HAP-1 (cell line): ENCODE results near the gene ATOX1.
"Not testable (repeated sequence)": the region's sequence is repeated elsewhere in the genome, so short reads cannot be mapped to it uniquely, and the experiment has no call there.

ENCODE experiments used
- DNase-seq, 2 experiments: peaks; one replicate each; pipeline ENCODE4 v3.0.0-alpha.2; 2016 to 2020; ENCODE audit warnings: low spot score in 2 of 2
- H3K27me3 ChIP-seq: fragments of 250-450 bp; sonication (Bioruptor Pico); 2 replicates; pipeline ENCODE4 v1.5.1; 2020; ENCODE audit warnings: low read depth, mild to moderate bottlenecking, moderate library complexity
- H3K36me3 ChIP-seq: fragments of 250-450 bp; sonication (Bioruptor Pico); replicated peaks from 2 replicates; pipeline ENCODE4 v1.5.1; 2020; ENCODE audit warnings: mild to moderate bottlenecking
- H3K4me1 ChIP-seq: fragments of 250-450 bp; sonication (Bioruptor Pico); 2 replicates; pipeline ENCODE4 v1.5.1; 2020; ENCODE audit warnings: mild to moderate bottlenecking
- H3K4me3 ChIP-seq: fragments of 250-450 bp; sonication (Bioruptor Pico); 2 replicates; pipeline ENCODE4 v1.5.1; 2020; ENCODE audit warnings: mild to moderate bottlenecking, moderate library complexity
- H3K9me3 ChIP-seq: fragments of 250-450 bp; sonication (Bioruptor Pico); 2 replicates; pipeline ENCODE4 v1.5.1; 2020; ENCODE audit warnings: mild to moderate bottlenecking, moderate library complexity
- in situ Hi-C: fragments of 300-500 bp; cut with MboI; formaldehyde crosslinking; loops from 3 replicates; pipeline ENCODE4 v1.14.3; 2020; ENCODE audit warnings: low sequenced_read_pairs, inconsistent platforms, mixed read lengths

ATOX1 gene

GRCh38 chr5:151717416-151717815, 41.0 kb downstream of the ATOX1 start:
- DNase-seq, result no peak
- Histone ChIP-seq H3K4me3 (no peak overlapping the region), H3K9me3 (no peaks in the 10 kb centered on the region), H3K27me3 (no peaks in the 10 kb centered on the region), H3K36me3 (no peaks in the 10 kb centered on the region), H3K4me1 (no peaks in the 10 kb centered on the region)
- in situ Hi-C loops, result no loop called here

- in situ Hi-C loops, result no loop called here
- H3K9me3 ChIP-seq, result no peaks in the 10 kb centered on the region
- H3K27me3 ChIP-seq, result no peaks in the 10 kb centered on the region
Observed at GRCh38 chr5:151709109-151709735, 49.2 kb downstream of the ATOX1 start.

GRCh38 chr5:151708126-151708525, 50.3 kb downstream of the ATOX1 start:
- Histone ChIP-seq H3K4me3 (no peak overlapping the region), H3K36me3 (no peaks in the 10 kb centered on the region), H3K4me1 (peaks cover 8% of the 10 kb centered on the region), H3K27me3 (no peaks in the 10 kb centered on the region), H3K9me3 (no peaks in the 10 kb centered on the region)
- in situ Hi-C loops, result no loop called here
- no peak for DNase-seq

More at GRCh38 chr5:151709109-151709735, 49.2 kb downstream of the ATOX1 start:
- Histone ChIP-seq H3K4me1 (no peaks in the 10 kb centered on the region; the same call in 1 of the 2 replicates), H3K36me3 (no peaks in the 10 kb centered on the region), H3K4me3 (no peak overlapping the region)
- DNase-seq, result no peak

- in situ Hi-C loops, result no loop called here
- Histone ChIP-seq H3K27me3 (no peaks in the 10 kb centered on the region), H3K4me1 (peaks cover 8% of the 10 kb centered on the region), H3K9me3 (no peaks in the 10 kb centered on the region), H3K4me3 (no peak overlapping the region), H3K36me3 (no peaks in the 10 kb centered on the region)
- DNase-seq, result no peak
Observed at GRCh38 chr5:151707567-151707966, 50.9 kb downstream of the ATOX1 start.

GRCh38 chr5:151706906-151707305, 51.5 kb downstream of the ATOX1 start:
- no peak for DNase-seq
- in situ Hi-C loops, result no loop called here
- H3K27me3 ChIP-seq, result no peaks in the 10 kb centered on the region
- no peaks in the 10 kb centered on the region for H3K9me3 ChIP-seq
- peaks cover 8% of the 10 kb centered on the region for H3K4me1 ChIP-seq
- no peaks in the 10 kb centered on the region for H3K36me3 ChIP-seq
- no peak overlapping the region for H3K4me3 ChIP-seq

- Histone ChIP-seq H3K4me3 (no peak overlapping the region), H3K4me1 (peaks cover 8% of the 10 kb centered on the region), H3K36me3 (no peaks in the 10 kb centered on the region), H3K27me3 (no peaks in the 10 kb centered on the region), H3K9me3 (no peaks in the 10 kb centered on the region)
- in situ Hi-C loops, result no loop called here
- no peak for DNase-seq
Observed at GRCh38 chr5:151703780-151704179, 54.7 kb downstream of the ATOX1 start.

- in situ Hi-C loops, result no loop called here
- DNase-seq, result no peak
Observed at GRCh38 chr5:151703227-151703626, 55.2 kb downstream of the ATOX1 start.

GRCh38 chr5:151700820-151701219, 57.6 kb downstream of the ATOX1 start:
- DNase-seq, result no peak
- Histone ChIP-seq H3K27me3 (no peaks in the 10 kb centered on the region), H3K36me3 (no peaks in the 10 kb centered on the region), H3K4me3 (no peak overlapping the region), H3K4me1 (peaks cover 8% of the 10 kb centered on the region), H3K9me3 (no peaks in the 10 kb centered on the region)
- in situ Hi-C loops, result no loop called here

More at GRCh38 chr5:151703227-151703626, 55.2 kb downstream of the ATOX1 start:
- no peaks in the 10 kb centered on the region for H3K27me3 ChIP-seq
- no peak overlapping the region for H3K4me3 ChIP-seq
- peaks cover 8% of the 10 kb centered on the region for H3K4me1 ChIP-seq
- no peaks in the 10 kb centered on the region for H3K36me3 ChIP-seq
- H3K9me3 ChIP-seq, result no peaks in the 10 kb centered on the region

GRCh38 chr5:151700296-151700695, 58.1 kb downstream of the ATOX1 start:
- no peaks in the 10 kb centered on the region for H3K36me3 ChIP-seq
- no peak for DNase-seq
- in situ Hi-C loops, result no loop called here
- no peaks in the 10 kb centered on the region for H3K9me3 ChIP-seq
- no peak overlapping the region for H3K4me3 ChIP-seq
- H3K27me3 ChIP-seq, result no peaks in the 10 kb centered on the region
- H3K4me1 ChIP-seq, result peaks cover 8% of the 10 kb centered on the region

- no peaks in the 10 kb centered on the region for H3K9me3 ChIP-seq
- no peak overlapping the region for H3K4me3 ChIP-seq
- no peak for DNase-seq
- H3K27me3 ChIP-seq, result no peaks in the 10 kb centered on the region
- H3K4me1 ChIP-seq, result peaks cover 8% of the 10 kb centered on the region
- in situ Hi-C loops, result no loop called here
- no peaks in the 10 kb centered on the region for H3K36me3 ChIP-seq
Observed at GRCh38 chr5:151699071-151699901, 59.1 kb downstream of the ATOX1 start.

GRCh38 chr5:151698081-151698480, 60.4 kb downstream of the ATOX1 start:
- H3K4me3 ChIP-seq, H3K27me3 ChIP-seq, DNase-seq, in situ Hi-C loops, H3K36me3 ChIP-seq, H3K9me3 ChIP-seq, H3K4me1 ChIP-seq: not testable (repeated sequence)

GRCh38 chr5:151697452-151697851, 61.0 kb downstream of the ATOX1 start:
- no peaks in the 10 kb centered on the region for H3K4me1 ChIP-seq
- H3K4me3 ChIP-seq, result no peak overlapping the region
- in situ Hi-C loops, result no loop called here

GRCh38 chr5:151696470-151697061, 61.9 kb downstream of the ATOX1 start:
- Histone ChIP-seq H3K27me3 (no peaks in the 10 kb centered on the region), H3K4me1 (no peaks in the 10 kb centered on the region), H3K36me3 (no peaks in the 10 kb centered on the region), H3K9me3 (no peaks in the 10 kb centered on the region), H3K4me3 (no peak overlapping the region)
- DNase-seq, result no peak
- in situ Hi-C loops, result no loop called here

More at GRCh38 chr5:151697452-151697851, 61.0 kb downstream of the ATOX1 start:
- no peak for DNase-seq
- no peaks in the 10 kb centered on the region for H3K9me3 ChIP-seq
- no peaks in the 10 kb centered on the region for H3K36me3 ChIP-seq
- no peaks in the 10 kb centered on the region for H3K27me3 ChIP-seq

GRCh38 chr5:151695464-151695863, 63.0 kb downstream of the ATOX1 start:
- Histone ChIP-seq H3K9me3 (no peaks in the 10 kb centered on the region), H3K4me1 (no peaks in the 10 kb centered on the region), H3K27me3 (no peaks in the 10 kb centered on the region), H3K36me3 (no peaks in the 10 kb centered on the region), H3K4me3 (no peak overlapping the region)
- in situ Hi-C loops, result no loop called here
- DNase-seq, result no peak
